NCI-H1436 (cell line): ENCODE data around the gene PJA2.
"Not testable (repeated sequence)": the region's sequence is repeated elsewhere in the genome, so short reads cannot be mapped to it uniquely, and the experiment has no call there.

ENCODE experiments used
- DNase-seq: peaks from one replicate; lab custom pipeline; 2025; lab: John Stamatoyannopoulos, UW

The PJA2 gene

GRCh38 chr5:109307951-109308350 is 101.8 kb downstream of the PJA2 start:
- no peak for DNase-seq

GRCh38 chr5:109307456-109307855 is 102.3 kb downstream of the PJA2 start:
- no peak for DNase-seq

- DNase-seq: no peak
Observed at GRCh38 chr5:109305352-109305751, 104.4 kb downstream of the PJA2 start.

GRCh38 chr5:109304309-109304708 is 105.5 kb downstream of the PJA2 start:
- DNase-seq: no peak

- no peak for DNase-seq
Observed at GRCh38 chr5:109300367-109300766, 109.4 kb downstream of the PJA2 start.

GRCh38 chr5:109299557-109299956 is 110.2 kb downstream of the PJA2 start:
- no peak for DNase-seq

GRCh38 chr5:109298794-109299193 is 111.0 kb downstream of the PJA2 start:
- DNase-seq: no peak

GRCh38 chr5:109297900-109298299 is 111.9 kb downstream of the PJA2 start:
- no peak for DNase-seq

- no peak for DNase-seq
Observed at GRCh38 chr5:109291090-109291489, 118.7 kb downstream of the PJA2 start.

- DNase-seq: no peak
Observed at GRCh38 chr5:109290231-109290630, 119.5 kb downstream of the PJA2 start.

- not testable (repeated sequence) for DNase-seq
Observed at GRCh38 chr5:109286628-109287027, 123.1 kb downstream of the PJA2 start.
